Fibroblast of lung (primary cell): ENCODE measurements around the gene SERPINC1. TPM values are rescaled to one million over a fixed set of nuclear protein-coding genes. Genes with fewer than 3 reads are reported as not detected.

Source experiments
- DNase-seq, 2 donors: peaks; one replicate each; pipeline versions ENCODE4 v3.0.0 to v3.0.0-alpha.2; 2010; ENCODE audit warnings: low read depth in 2 of 2
- H2AFZ ChIP-seq: 2 replicates; pipeline ENCODE4 v1.5.1; 2012; ENCODE audit warnings: low read length, control low read depth, inconsistent platforms
- H3K27ac ChIP-seq: 2 replicates; pipeline ENCODE4 v1.5.1; 2011; ENCODE audit warnings: low read length, control low read depth; ENCODE audit not compliant: insufficient read depth
- H3K27me3 ChIP-seq: 2 replicates; pipeline ENCODE4 v1.5.1; 2011; ENCODE audit warnings: mild to moderate bottlenecking, low read length; ENCODE audit not compliant: control insufficient read depth, insufficient read depth
- H3K36me3 ChIP-seq: 2 replicates; pipeline ENCODE4 v1.5.1; 2011; ENCODE audit warnings: low read length; ENCODE audit not compliant: control insufficient read depth, insufficient read depth
- H3K4me1 ChIP-seq: 2 replicates; pipeline ENCODE4 v1.5.1; 2011; ENCODE audit warnings: low read length; ENCODE audit not compliant: control insufficient read depth, insufficient read depth; ENCODE audit errors: extremely low read depth
- H3K4me2 ChIP-seq: 2 replicates; pipeline ENCODE4 v1.5.1; 2011; ENCODE audit warnings: low read length, control low read depth; ENCODE audit not compliant: insufficient read depth; ENCODE audit errors: extremely low read depth
- H3K4me3 ChIP-seq, 4 experiments: fragments of 200-600 bp in 1 of 4; sonication (generic) in 1 of 4; replicated peaks in 1 of 4; 2 replicates each; pipeline ENCODE4 v1.5.1; 2011 to 2016; ENCODE audit warnings: low read length in 4 of 4, low read depth in 3 of 4, mild to moderate bottlenecking in 3 of 4, control low read depth in 2 of 4, inconsistent platforms in 1 of 4, mixed read lengths in 1 of 4; ENCODE audit not compliant: insufficient read depth in 1 of 4; ENCODE audit errors: control extremely low read depth in 1 of 4
- H3K79me2 ChIP-seq: 2 replicates; pipeline ENCODE4 v1.5.1; 2012; ENCODE audit warnings: mild to moderate bottlenecking, low read length, inconsistent platforms; ENCODE audit not compliant: control insufficient read depth, insufficient read depth
- H3K9ac ChIP-seq: 2 replicates; pipeline ENCODE4 v1.5.1; 2011; ENCODE audit warnings: mild to moderate bottlenecking, low read length, control low read depth; ENCODE audit not compliant: insufficient read depth
- H3K9me3 ChIP-seq: 2 replicates; pipeline ENCODE4 v1.5.1; 2012; ENCODE audit warnings: low read depth, low read length; ENCODE audit not compliant: control insufficient read depth, insufficient read depth
- H4K20me1 ChIP-seq: 2 replicates; pipeline ENCODE4 v1.5.1; 2011; ENCODE audit warnings: low read length; ENCODE audit not compliant: control insufficient read depth, insufficient read depth; ENCODE audit errors: extremely low read depth
- EZH2 ChIP-seq: IDR thresholded peaks from 2 replicates; pipeline ENCODE4 v1.5.1; 2012; ENCODE audit warnings: low read length, control low read depth, mild to moderate bottlenecking; ENCODE audit errors: missing control alignments
- polyA plus RNA-seq, 2 donors: library from polyadenylated mRNA; depleted of rRNA in 1 of 2; stranded (reverse) in 1 of 2; unstranded in 1 of 2; fragments of >200 nt; gene quantifications; 2 replicates each; pipeline ENCODE4 v1.2.1, GENCODE V29; 2011 to 2012; ENCODE audit warnings: missing spikeins in 1 of 2
- total RNA-seq: library from RNA; depleted of rRNA; stranded (reverse); fragments of >200 nt; gene quantifications from 2 replicates; pipeline ENCODE4 v1.2.1, GENCODE V29; 2014
- TF ChIP-seq, protein P1 (sequence below), 2 donors: IDR thresholded peaks in 1 of 2; conservative IDR thresholded peaks in 1 of 2; 1 replicate in 1 of 2; 2 replicates in 1 of 2; pipeline ENCODE4 v1.5.1; 2011 to 2012; ENCODE audit warnings: low read length in 2 of 2, control low read depth in 1 of 2, inconsistent platforms in 1 of 2, low read depth in 1 of 2, mild to moderate bottlenecking in 1 of 2

Gene SERPINC1
- total and polyA plus RNA-seq, 2 donors (not counting 1 experiment from before 2014, with no cell fraction given) = not detected

DNA sequence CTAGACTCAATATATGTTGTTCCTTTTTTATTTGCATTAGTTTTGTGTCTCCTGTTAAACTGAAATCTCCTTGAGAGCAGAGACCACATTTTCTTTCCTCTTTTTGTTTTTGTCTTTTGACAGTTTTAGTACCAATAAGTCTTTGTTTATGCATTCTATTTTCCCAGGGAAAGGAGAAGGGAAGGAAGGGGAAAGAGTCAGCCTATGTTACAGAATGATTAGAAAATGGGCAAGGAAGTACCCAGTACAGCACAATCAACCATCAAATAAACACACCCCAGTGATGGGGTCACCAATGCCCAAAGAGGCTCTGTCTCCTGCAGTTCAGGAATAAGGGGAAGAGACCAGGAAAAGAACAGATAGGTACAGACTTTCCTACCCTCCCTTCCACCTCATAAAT is 38.9 kb downstream of the SERPINC1 start:
- Histone ChIP-seq H3K79me2 (no peaks in the 10 kb centered on the region), H3K4me2 (no peak overlapping the region), H2AFZ (no peak overlapping the region), H3K27ac (no peak overlapping the region), H3K9me3 (no peaks in the 10 kb centered on the region), H3K27me3 (no peaks in the 10 kb centered on the region), H3K4me3 (no peak overlapping the region), H4K20me1 (no peaks in the 10 kb centered on the region), H3K4me1 (no peaks in the 10 kb centered on the region), H3K9ac (no peak overlapping the region), H3K36me3 (no peaks in the 10 kb centered on the region)
- no peak for TF ChIP-seq EZH2
- TF ChIP-seq, protein P1, sequence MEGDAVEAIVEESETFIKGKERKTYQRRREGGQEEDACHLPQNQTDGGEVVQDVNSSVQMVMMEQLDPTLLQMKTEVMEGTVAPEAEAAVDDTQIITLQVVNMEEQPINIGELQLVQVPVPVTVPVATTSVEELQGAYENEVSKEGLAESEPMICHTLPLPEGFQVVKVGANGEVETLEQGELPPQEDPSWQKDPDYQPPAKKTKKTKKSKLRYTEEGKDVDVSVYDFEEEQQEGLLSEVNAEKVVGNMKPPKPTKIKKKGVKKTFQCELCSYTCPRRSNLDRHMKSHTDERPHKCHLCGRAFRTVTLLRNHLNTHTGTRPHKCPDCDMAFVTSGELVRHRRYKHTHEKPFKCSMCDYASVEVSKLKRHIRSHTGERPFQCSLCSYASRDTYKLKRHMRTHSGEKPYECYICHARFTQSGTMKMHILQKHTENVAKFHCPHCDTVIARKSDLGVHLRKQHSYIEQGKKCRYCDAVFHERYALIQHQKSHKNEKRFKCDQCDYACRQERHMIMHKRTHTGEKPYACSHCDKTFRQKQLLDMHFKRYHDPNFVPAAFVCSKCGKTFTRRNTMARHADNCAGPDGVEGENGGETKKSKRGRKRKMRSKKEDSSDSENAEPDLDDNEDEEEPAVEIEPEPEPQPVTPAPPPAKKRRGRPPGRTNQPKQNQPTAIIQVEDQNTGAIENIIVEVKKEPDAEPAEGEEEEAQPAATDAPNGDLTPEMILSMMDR (conservative IDR thresholded peaks at IDR 0.05 in 1 of 2, IDR thresholded peaks at IDR 0.05 in 1 of 2; ENCODE audit: low read depth in 1 of 2, low read length in 2 of 2) = no peak
- DNase-seq = no peak

- Histone ChIP-seq H3K9me3 (no peaks in the 10 kb centered on the region), H3K27me3 (no peaks in the 10 kb centered on the region), H3K4me3 (no peak overlapping the region), H2AFZ (no peak overlapping the region), H3K4me1 (no peaks in the 10 kb centered on the region), H3K79me2 (no peaks in the 10 kb centered on the region), H3K4me2 (no peak overlapping the region), H3K9ac (no peak overlapping the region), H3K36me3 (no peaks in the 10 kb centered on the region), H4K20me1 (no peaks in the 10 kb centered on the region), H3K27ac (no peak overlapping the region)
- no peak for DNase-seq
- TF ChIP-seq, protein P1 (conservative IDR thresholded peaks at IDR 0.05 in 1 of 2, IDR thresholded peaks at IDR 0.05 in 1 of 2; ENCODE audit: low read depth in 1 of 2, low read length in 2 of 2) = no peak
- no peak for TF ChIP-seq EZH2
Measured at GRCh38 chr1:173876732-173877131, 40.4 kb downstream of the SERPINC1 start.

- no peaks in the 10 kb centered on the region for H3K9me3 ChIP-seq
- DNase-seq = no peak
- H2AFZ ChIP-seq = no peak overlapping the region
- H3K79me2 ChIP-seq = peaks cover 13% of the 10 kb centered on the region
- no peak for TF ChIP-seq EZH2
- TF ChIP-seq, protein P1 (conservative IDR thresholded peaks at IDR 0.05 in 1 of 2, IDR thresholded peaks at IDR 0.05 in 1 of 2; ENCODE audit: low read depth in 1 of 2, low read length in 2 of 2) = no peak
- no peak overlapping the region for H3K9ac ChIP-seq
- H3K36me3 ChIP-seq = peaks cover 6% of the 10 kb centered on the region
- H3K27ac ChIP-seq = no peak overlapping the region
- H3K4me1 ChIP-seq = peaks cover 2% of the 10 kb centered on the region
- H3K27me3 ChIP-seq = no peaks in the 10 kb centered on the region
- no peak overlapping the region for H3K4me2 ChIP-seq
- no peak overlapping the region for H3K4me3 ChIP-seq
- H4K20me1 ChIP-seq = no peaks in the 10 kb centered on the region
Measured at GRCh38 chr1:173871500-173871899, 45.6 kb downstream of the SERPINC1 start.
